GM12865 (cell line): ENCODE results near the gene AHSG.
A peak's percentile ranks its signal among the peaks of the same experiment; 100 is the strongest.

Experiments
- DNase-seq: peaks from one replicate; pipeline ENCODE4 v3.0.0; 2010; ENCODE audit warnings: low read depth
- H3K4me3 ChIP-seq: 2 replicates; pipeline ENCODE4 v1.5.1; 2011; ENCODE audit warnings: mild to moderate bottlenecking, low read depth, low read length, control low read depth
- TF ChIP-seq, protein P1 (sequence below): IDR thresholded peaks from 2 replicates; pipeline ENCODE4 v1.5.1; 2011; ENCODE audit warnings: low read length, control low read depth, low read depth, inconsistent platforms; ENCODE audit not compliant: insufficient read depth; ENCODE audit errors: missing control alignments

AHSG gene

GRCh38 chr3:186608624-186609215, 4.1 kb upstream of the AHSG start:
- TF ChIP-seq, protein P1, sequence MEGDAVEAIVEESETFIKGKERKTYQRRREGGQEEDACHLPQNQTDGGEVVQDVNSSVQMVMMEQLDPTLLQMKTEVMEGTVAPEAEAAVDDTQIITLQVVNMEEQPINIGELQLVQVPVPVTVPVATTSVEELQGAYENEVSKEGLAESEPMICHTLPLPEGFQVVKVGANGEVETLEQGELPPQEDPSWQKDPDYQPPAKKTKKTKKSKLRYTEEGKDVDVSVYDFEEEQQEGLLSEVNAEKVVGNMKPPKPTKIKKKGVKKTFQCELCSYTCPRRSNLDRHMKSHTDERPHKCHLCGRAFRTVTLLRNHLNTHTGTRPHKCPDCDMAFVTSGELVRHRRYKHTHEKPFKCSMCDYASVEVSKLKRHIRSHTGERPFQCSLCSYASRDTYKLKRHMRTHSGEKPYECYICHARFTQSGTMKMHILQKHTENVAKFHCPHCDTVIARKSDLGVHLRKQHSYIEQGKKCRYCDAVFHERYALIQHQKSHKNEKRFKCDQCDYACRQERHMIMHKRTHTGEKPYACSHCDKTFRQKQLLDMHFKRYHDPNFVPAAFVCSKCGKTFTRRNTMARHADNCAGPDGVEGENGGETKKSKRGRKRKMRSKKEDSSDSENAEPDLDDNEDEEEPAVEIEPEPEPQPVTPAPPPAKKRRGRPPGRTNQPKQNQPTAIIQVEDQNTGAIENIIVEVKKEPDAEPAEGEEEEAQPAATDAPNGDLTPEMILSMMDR: no peak
- DNase-seq: no peak
- H3K4me3 ChIP-seq: no peak overlapping the region

GRCh38 chr3:186609247-186609868, 3.5 kb upstream of the AHSG start:
- TF ChIP-seq, protein P1: peak; percentile 43
- H3K4me3 ChIP-seq: no peak overlapping the region
- DNase-seq: peak; percentile 41

DNA sequence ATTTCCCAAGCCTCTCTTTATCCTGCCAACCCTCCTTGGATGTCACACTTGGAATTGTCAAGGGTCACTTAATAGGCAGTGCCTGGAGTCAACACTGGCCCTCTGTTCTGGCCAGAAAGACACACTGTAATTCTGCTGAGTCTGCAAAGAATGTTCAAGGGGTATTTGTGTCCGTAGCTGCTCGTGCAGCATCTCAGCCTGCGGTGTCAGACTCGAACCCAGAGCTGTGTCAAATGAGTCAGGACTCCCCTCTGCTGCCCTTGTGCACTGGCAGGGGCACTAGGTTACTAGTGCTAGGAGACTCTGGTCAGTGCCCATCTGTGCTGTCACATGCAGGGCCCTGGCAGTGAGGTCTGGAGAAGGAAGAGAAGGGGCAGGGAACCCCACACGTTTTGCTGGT, 795 bp upstream of the AHSG start:
- DNase-seq: no peak
- no peak overlapping the region for H3K4me3 ChIP-seq
- TF ChIP-seq, protein P1: no peak

DNA sequence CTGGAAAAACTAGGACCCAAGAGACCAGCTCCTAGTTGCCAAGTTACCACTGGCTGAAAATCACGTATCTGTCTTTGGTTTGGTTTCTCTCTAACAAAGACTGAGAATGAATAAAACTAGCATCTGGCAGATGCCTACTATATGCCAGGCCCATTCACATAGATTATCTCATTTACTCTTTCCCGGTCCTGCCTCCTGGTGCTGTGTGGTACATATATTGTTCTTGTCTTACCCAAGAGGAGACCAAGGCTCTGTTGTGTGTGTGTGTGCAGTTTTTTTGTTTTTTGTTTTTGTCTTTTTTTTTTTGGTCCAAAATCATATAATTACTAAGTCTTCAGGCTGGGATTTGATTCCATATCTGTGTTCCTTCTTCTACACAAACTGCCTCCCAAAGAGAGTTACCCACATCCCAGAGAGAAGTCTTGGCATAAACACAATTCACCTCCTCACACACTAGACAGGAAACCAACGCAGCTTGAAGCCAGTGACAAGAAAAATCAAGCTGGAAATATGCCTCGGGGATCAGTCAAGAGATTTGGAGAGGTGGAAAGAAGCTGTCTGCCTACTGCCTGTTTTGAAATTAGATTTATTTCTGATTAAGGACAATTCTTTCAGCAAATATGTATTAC, 891 bp downstream of the AHSG start:
- DNase-seq: no peak
- no peak overlapping the region for H3K4me3 ChIP-seq
- TF ChIP-seq, protein P1: no peak

DNA sequence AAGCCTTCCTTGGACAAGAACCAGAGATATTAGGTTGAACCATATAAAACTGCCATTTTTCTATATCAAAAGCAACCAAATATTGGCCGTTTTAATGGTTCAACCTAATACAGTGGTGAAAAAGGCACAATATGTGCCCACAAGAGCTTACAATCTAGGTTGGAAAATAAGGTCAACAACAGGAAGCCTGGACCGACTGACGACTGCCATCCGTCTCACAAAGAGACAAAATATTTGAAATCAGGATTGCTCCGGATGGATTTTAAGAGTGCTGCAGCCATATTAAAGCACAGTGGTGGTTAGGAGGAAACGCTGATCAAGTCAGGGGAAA, 1.4 kb downstream of the AHSG start:
- no peak for DNase-seq
- no peak overlapping the region for H3K4me3 ChIP-seq
- TF ChIP-seq, protein P1: no peak

GRCh38 chr3:186614597-186615483, 2.0 kb downstream of the AHSG start:
- H3K4me3 ChIP-seq: no peak overlapping the region
- peak; percentile 78 for DNase-seq
- TF ChIP-seq, protein P1: peak; percentile 96
